ENCODE data around the gene NTM.

The NTM gene

GRCh38 chr11:131691181-131692041 is 321.0 kb downstream of the NTM start:
- TF ChIP-seq CTCF (IDR thresholded peaks at IDR 0.05; ENCODE audit: low read depth, low read length) = peak; percentile 49
- no peak for DNase-seq (ENCODE audit: extremely low read depth, low read depth)

DNA sequence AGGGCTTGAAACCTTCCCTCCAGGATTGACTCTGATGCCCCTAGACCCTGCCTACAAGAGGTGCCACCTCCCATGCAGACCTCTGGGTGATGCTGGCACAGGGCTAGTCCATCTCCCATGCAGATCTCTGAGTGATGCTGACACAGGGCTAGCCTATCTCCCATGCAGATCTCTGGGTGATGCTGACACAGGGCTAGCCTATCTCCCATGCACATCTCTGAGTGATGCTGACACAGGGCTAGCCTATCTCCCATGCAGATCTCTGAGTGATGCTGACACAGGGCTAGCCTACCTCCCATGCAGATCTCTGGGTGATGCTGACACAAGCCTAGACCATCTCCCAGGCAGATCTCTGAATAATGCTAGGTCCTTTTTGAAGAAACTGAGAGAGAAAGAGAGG is 321.7 kb downstream of the NTM start:
- TF ChIP-seq CTCF (IDR thresholded peaks at IDR 0.05; ENCODE audit: low read depth, low read length) = no peak
- DNase-seq (ENCODE audit: extremely low read depth, low read depth) = no peak

DNA sequence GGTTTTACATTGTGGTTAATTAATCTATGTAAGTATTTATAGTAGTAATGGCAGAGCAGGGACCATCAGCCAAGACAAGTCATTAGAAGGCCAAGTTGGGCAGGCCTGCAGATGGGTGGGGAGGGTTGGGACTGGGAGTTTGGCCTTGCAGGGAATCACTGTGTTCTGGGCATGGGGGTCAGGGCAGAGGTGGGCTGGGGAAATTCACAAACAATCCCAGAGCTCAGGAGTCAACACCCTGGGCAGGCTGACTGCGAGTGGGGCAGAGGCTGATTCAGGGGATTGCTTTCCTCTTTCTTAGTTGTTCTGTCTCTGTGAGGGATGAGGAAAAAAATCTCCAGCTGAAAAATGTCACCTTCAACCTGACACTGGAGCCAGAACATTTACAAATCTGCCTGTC is 322.5 kb downstream of the NTM start:
- no peak for TF ChIP-seq CTCF (IDR thresholded peaks at IDR 0.05; ENCODE audit: low read depth, low read length)
- DNase-seq (ENCODE audit: extremely low read depth, low read depth) = no peak

DNA sequence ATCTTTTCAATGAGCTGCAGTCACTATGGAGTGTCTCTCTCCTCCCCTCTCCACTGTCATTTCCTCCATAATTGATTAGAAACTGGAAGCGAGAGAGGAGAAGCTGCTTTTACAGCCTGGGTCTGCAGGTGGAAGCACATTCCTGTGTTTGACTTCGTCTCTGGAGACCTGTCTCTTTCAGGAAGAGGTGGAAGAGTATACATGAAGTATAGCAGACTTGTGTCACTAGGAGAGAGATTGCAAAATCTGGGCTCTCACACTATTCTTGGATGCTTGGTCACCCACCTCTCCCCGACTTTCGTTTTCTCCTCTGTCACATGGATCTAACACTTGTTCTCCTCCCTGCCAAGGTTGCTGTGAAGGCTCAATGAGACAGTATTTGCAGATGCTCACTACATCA is 323.3 kb downstream of the NTM start:
- no peak for TF ChIP-seq CTCF (IDR thresholded peaks at IDR 0.05; ENCODE audit: low read depth, low read length)
- no peak for DNase-seq (ENCODE audit: extremely low read depth, low read depth)

GRCh38 chr11:131694526-131695424 is 324.4 kb downstream of the NTM start:
- TF ChIP-seq CTCF (IDR thresholded peaks at IDR 0.05; ENCODE audit: low read depth, low read length) = peak; percentile 95
- DNase-seq (ENCODE audit: extremely low read depth, low read depth) = peak; percentile 39

DNA sequence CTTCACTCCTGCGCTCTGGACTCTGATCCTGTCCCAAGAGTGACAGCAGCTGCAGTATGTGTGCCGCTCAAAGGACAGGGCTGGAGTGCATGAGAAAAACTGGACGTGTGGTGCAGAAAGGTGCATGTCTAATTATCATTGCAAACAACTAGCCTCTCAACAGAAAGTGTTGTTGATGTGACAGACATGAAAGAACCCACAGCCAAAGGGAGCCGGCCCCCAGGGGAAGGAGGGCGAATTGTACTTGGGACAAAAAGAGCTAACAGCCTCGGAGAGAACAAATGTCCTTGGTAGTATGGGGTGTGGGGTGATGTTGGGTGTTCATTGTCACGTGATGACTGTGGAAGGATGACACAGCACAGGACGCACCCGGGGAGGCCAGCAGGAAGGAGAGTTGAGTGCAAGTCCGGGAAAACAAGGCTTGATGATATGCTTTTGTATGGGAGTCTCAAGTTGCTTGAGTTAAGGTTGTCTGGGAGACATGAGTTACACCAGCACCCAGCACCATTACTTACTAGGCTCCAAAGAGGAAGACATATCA is 325.5 kb downstream of the NTM start:
- no peak for TF ChIP-seq CTCF (IDR thresholded peaks at IDR 0.05; ENCODE audit: low read depth, low read length)
- DNase-seq (ENCODE audit: extremely low read depth, low read depth) = no peak

Data from AG09319 (cell line).